Hepatocyte (in vitro differentiated cells): ENCODE measurements around the gene DPY19L1.

Experiments used
- EZH2 ChIP-seq: fragments of 200-600 bp; sonication (generic); IDR thresholded peaks from 2 replicates; pipeline ENCODE4 v1.6.1; 2016; ENCODE audit warnings: antibody characterized with exemption, mild to moderate bottlenecking, borderline replicate concordance
- EZH2phosphoT487 ChIP-seq: fragments of 200-600 bp; sonication (generic); IDR thresholded peaks from one replicate; pipeline ENCODE4 v1.6.1; 2018; ENCODE audit warnings: antibody characterized with exemption, mild to moderate bottlenecking, low read depth, moderate library complexity; ENCODE audit not compliant: unreplicated experiment, severe bottlenecking

DNA sequence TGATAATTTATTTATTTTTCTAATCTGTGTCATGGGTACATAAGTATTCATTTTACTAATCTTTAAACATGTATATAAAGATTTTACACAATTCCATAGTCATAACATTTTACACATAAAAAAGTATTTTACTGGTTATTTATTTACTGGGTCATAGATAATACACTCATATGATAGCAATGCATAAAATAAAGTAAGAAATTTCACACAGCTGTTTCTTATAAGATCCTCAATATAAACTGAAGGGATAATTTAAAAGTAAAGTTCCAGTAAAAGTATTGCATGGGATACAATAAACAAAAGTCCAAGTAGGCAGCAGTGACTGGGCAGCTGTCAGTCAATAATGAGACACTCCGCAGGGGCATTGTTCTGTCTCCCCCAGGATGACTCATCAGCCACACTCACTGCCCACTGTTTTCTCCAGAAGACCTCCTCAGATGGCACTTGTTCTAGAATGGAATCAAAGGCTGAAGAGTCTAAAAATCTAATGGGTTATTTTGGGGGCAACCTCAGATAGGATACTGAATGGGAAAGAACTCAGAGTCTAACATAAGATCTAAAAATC is 32.7 kb downstream of the DPY19L1 start:
- TF ChIP-seq EZH2phosphoT487 (no peak), EZH2 (no peak)
